HG02759 (cell line): ENCODE data around the gene UIMC1.

Experiments used
- ATAC-seq: cut with Tn5 transposase; IDR thresholded peaks from one replicate; pipeline ENCODE4 v1.9.1; 2021; ENCODE audit warnings: mild to moderate bottlenecking, moderate library complexity; ENCODE audit not compliant: unreplicated experiment

UIMC1 gene

DNA sequence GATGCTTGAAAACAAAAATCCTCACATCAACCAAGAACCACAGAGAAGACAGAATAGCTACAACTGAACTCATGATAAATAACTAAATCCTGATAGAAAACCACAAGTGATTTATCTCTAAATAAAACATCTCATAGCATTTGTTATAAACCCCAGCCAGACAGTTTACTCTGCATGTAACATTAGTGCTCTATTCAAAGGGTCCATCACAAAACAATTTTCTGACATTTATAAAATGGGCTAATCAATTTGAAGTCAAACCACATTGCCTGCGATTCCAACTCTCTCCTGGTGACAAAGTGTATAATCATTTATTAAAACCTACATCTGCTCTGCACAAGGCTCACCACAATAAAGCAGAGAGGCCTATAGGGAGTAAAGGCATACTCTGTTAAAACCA lies 49.8 kb downstream of the UIMC1 start:
- ATAC-seq = no peak

DNA sequence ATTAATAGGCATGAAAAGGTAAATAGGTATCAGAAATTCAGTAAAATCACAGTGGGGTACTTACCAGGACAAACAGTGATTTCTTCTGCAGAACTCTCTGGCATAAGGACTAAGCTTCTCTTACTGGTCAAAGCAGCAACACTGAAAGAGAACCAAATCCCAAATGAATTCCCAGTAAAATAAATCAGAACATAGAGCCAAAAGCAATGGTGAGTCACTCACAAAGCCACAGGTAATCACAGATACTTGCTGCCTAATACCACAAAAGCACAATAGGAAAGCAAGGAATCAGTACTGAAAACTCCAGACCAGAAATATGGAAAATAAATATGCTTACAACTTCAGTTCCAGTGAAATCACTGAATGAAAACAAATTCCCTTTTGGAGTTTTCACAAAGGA lies 50.7 kb downstream of the UIMC1 start:
- ATAC-seq = no peak

- no peak for ATAC-seq
Measured at GRCh38 chr5:176954050-176954449, 52.5 kb downstream of the UIMC1 start.

GRCh38 chr5:176952531-176953193 lies 53.9 kb downstream of the UIMC1 start:
- no peak for ATAC-seq

GRCh38 chr5:176948458-176948857 lies 58.1 kb downstream of the UIMC1 start:
- no peak for ATAC-seq

GRCh38 chr5:176947847-176948246 lies 58.7 kb downstream of the UIMC1 start:
- no peak for ATAC-seq

- no peak for ATAC-seq
Measured at GRCh38 chr5:176944268-176944667, 62.3 kb downstream of the UIMC1 start.

DNA sequence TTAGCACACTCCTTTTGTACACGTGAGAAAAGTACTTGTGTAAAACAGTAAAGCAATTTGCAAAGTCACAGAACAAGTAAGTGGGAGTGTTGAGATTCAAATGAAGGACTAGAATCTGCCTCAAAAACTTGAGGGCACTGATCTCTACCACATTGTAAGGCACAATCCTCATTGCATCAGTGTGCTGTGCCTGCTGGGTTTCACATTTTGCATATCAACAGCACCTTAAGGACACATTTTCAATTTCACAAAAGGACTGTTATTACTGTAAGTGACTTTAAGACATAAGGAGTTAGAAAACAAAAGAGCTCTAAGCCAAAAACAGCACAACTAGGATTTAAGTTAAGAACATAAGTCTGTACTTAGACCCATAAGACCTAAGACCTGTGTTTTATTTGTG lies 62.8 kb downstream of the UIMC1 start:
- ATAC-seq = no peak

GRCh38 chr5:176941951-176942350 lies 64.6 kb downstream of the UIMC1 start:
- no peak for ATAC-seq

GRCh38 chr5:176938472-176938871 lies 68.1 kb downstream of the UIMC1 start:
- ATAC-seq = no peak

- no peak for ATAC-seq
Measured at GRCh38 chr5:176935017-176935416, 71.6 kb downstream of the UIMC1 start.

DNA sequence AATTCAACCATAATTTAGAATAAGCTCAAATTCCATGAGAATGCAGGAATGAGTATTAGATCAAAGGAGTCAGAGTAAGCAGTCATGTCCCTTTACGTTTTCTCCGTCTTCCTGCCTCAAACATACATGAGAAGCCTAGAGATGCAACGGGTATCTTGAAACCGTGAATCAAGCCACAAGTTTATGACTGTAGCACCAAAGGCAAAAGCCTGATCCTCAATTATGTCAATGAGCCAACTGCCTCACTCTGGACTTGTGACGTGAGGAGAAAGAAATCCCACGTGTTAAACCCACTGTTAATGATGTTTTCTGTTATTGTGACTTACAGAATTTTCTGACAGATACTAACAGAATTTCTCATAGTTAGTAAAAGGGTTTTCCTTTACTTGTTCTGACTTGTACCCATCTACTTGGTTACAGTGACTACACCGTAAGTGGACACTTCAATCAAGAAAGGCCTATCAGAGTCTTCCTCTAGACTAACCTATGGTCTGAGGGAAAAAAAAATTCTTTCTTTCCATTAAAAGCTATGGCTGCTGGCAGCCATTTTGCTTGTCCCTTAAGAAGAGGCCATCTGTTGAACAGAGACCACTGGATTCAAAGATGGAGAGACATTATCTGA lies 72.2 kb downstream of the UIMC1 start:
- no peak for ATAC-seq

- no peak for ATAC-seq
Measured at GRCh38 chr5:176929654-176930053, 76.9 kb downstream of the UIMC1 start.

DNA sequence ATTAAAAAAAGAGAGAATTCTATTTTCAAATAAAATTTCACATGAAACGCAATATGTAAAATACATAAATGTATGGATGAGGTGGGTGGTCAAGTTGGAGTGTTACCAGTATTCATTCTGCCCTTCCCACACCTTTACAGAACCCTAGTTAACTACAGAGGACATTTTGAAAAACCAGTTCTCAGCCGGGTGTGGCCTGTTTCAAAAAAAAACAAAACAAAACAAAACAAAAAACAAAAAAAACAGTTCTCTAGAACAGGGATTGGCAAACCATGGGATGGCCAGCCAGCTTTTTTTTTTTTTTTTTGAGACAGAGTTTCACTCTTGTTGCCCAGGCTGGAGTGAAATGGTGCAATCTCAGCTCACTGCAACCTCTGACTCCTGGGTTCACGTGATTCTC lies 79.0 kb downstream of the UIMC1 start:
- no peak for ATAC-seq

DNA sequence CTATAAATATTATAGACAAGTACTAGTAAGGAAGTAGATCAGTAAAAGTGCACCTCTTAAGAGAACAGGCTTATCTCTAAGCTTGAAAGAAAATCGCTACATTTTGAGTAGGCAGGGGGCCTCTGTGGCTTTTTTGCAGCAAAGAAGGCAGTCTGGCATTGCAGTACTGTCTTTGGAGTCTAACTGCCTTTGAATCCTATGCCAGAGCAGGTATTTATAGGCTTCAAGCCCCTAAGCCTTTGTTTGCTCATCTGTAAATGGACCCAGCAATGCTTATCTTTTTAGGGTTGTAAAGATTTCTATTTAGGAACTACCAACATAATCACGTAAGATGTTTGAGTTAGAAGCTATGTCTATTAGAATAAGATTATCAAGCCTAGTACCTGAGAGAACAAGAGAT lies 83.8 kb downstream of the UIMC1 start:
- no peak for ATAC-seq

DNA sequence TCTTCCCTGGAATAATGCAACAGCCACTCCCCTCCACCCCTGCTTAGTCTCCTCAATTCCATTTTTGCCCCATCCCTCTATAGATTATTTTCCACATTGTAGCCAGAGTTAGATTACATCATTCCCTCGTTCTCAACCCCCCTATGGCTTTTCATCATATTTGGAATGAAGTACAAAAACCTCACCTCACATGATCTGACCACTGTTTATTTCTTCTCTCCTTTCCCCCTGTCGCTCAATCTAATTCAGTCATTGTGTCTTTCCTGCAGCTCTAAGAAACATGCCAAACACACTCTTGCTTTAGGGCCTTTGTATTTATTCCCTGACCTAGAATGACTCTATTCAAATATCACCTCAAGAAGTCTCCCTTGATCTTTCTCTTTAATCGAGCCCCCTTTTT lies 84.9 kb downstream of the UIMC1 start:
- no peak for ATAC-seq

- no peak for ATAC-seq
Measured at GRCh38 chr5:176918613-176919012, 88.0 kb downstream of the UIMC1 start.

DNA sequence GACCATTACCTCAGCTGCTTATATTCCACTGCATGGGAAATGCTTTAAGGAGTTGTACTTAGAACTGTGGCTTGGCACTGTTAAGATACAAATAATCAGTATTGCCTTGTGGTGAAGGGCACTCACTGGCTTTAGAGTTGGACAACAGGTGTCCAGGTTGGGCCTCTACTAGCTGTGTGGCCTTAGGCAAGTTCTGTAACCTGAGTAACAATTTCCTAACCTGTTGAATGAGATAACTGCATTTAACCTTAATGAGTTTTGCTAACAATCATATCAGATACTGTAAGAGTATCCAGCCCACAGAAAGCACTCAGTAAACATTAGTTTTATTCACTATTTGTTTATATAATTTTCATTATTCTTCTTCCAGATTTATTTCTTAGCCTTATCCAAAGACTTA lies 90.2 kb downstream of the UIMC1 start:
- no peak for ATAC-seq

DNA sequence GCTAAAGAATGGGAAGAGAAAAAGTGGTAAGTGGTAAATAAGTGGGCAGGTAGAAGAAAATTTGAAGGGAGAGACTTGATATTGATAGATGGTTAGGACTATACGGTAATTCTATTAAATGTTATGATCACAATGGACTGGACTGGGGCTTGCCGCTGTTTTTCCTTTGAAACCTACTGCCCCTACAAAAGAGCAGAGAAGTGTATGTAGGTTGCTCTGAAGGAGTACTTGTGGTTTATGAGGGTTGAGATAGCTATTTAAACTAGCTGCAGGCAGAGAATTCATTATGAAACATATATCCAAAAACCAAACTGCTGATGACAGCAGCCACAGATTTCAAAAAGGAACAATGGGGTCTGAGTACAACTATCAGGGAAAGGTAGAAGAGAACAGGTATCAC lies 90.7 kb downstream of the UIMC1 start:
- ATAC-seq = no peak

DNA sequence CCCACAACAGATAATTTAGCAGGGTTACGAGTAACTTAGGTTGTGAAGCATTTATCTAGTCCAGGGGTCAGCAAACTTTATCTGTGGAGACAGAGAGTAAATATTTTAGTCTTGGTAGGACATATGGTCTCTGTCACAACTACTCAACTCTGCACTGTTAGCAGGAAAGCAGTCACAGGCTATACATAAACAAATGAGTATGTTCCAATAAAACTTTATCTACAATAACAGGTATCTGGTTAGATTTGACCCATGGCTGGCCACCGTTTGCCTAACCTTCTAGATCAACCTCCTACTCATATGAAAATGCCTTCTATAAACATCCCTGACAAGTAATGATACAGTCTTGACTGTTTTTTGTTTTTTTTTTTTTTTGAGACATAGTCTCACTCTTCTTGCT lies 94.5 kb downstream of the UIMC1 start:
- ATAC-seq = no peak

- no peak for ATAC-seq
Measured at GRCh38 chr5:176908675-176909368, 97.8 kb downstream of the UIMC1 start.

- no peak for ATAC-seq
Measured at GRCh38 chr5:176906796-176907195, 99.8 kb downstream of the UIMC1 start.
